NCI-H1694 (cell line): Measurements from ENCODE around the gene KLHL20.
A peak's percentile ranks its signal among the peaks of the same experiment; 100 is the strongest.
"Not testable (repeated sequence)": the region's sequence is repeated elsewhere in the genome, so short reads cannot be mapped to it uniquely, and the experiment has no call there.

Source experiments
- DNase-seq: peaks from one replicate; lab custom pipeline; 2025; lab: John Stamatoyannopoulos, UW

KLHL20 gene

GRCh38 chr1:173757666-173758065 lies 42.9 kb downstream of the KLHL20 start:
- DNase-seq = no peak

- no peak for DNase-seq
These were observed 43.3 kb downstream of the KLHL20 start for GRCh38 chr1:173758110-173758509.

GRCh38 chr1:173758980-173759379 lies 44.2 kb downstream of the KLHL20 start:
- DNase-seq = no peak

GRCh38 chr1:173764331-173764730 lies 49.5 kb downstream of the KLHL20 start:
- DNase-seq = not testable (repeated sequence)

GRCh38 chr1:173768206-173768605 lies 53.4 kb downstream of the KLHL20 start:
- no peak for DNase-seq

- no peak for DNase-seq
These were observed 54.0 kb downstream of the KLHL20 start for GRCh38 chr1:173768827-173769226.

GRCh38 chr1:173770330-173770729 lies 55.5 kb downstream of the KLHL20 start:
- DNase-seq = not testable (repeated sequence)

- DNase-seq = no peak
These were observed 56.8 kb downstream of the KLHL20 start for GRCh38 chr1:173771560-173771959.

- DNase-seq = no peak
These were observed 60.9 kb downstream of the KLHL20 start for GRCh38 chr1:173775578-173776226.

GRCh38 chr1:173779936-173780335 lies 65.2 kb downstream of the KLHL20 start:
- no peak for DNase-seq

- DNase-seq = no peak
These were observed 70.2 kb downstream of the KLHL20 start for GRCh38 chr1:173784997-173785396.

- DNase-seq = no peak
These were observed 75.1 kb downstream of the KLHL20 start for GRCh38 chr1:173789841-173790240.

GRCh38 chr1:173798078-173798477 lies 83.3 kb downstream of the KLHL20 start:
- DNase-seq = no peak

- DNase-seq = not testable (repeated sequence)
These were observed 85.2 kb downstream of the KLHL20 start for GRCh38 chr1:173799995-173800394.

GRCh38 chr1:173802961-173803360 lies 88.2 kb downstream of the KLHL20 start:
- DNase-seq = no peak

- not testable (repeated sequence) for DNase-seq
These were observed 98.9 kb downstream of the KLHL20 start for GRCh38 chr1:173813654-173814053.

GRCh38 chr1:173818459-173818858 lies 103.7 kb downstream of the KLHL20 start:
- DNase-seq = no peak

GRCh38 chr1:173821680-173822079 lies 106.9 kb downstream of the KLHL20 start:
- no peak for DNase-seq

GRCh38 chr1:173823781-173824314 lies 109.1 kb downstream of the KLHL20 start:
- no peak for DNase-seq

- peak; percentile 99 for DNase-seq
These were observed 109.7 kb downstream of the KLHL20 start, which contains the start of the genes CENPL and DARS2 for GRCh38 chr1:173824315-173825081. Gene CENPL (minus strand): TSS chr1:173824883. CDS start chr1:173811299, 13,584 bp downstream. Gene DARS2 (plus strand): TSS chr1:173824673. CDS start chr1:173825230, 557 bp downstream.

- DNase-seq = no peak
These were observed 112.8 kb downstream of the KLHL20 start for GRCh38 chr1:173827611-173828010.

GRCh38 chr1:173832748-173833147 lies 118.0 kb downstream of the KLHL20 start:
- DNase-seq = no peak
